NT2/D1 (cell line): ENCODE measurements around the gene AGPAT3.

ENCODE experiments used
- SUZ12 ChIP-seq: IDR thresholded peaks from 2 replicates; pipeline ENCODE4 v1.6.1; 2011; ENCODE audit not compliant: insufficient read length, insufficient read depth; ENCODE audit errors: extremely low read depth
- YY1 ChIP-seq: IDR thresholded peaks from 2 replicates; pipeline ENCODE4 v1.6.1; 2011; ENCODE audit not compliant: insufficient read length, insufficient read depth

DNA sequence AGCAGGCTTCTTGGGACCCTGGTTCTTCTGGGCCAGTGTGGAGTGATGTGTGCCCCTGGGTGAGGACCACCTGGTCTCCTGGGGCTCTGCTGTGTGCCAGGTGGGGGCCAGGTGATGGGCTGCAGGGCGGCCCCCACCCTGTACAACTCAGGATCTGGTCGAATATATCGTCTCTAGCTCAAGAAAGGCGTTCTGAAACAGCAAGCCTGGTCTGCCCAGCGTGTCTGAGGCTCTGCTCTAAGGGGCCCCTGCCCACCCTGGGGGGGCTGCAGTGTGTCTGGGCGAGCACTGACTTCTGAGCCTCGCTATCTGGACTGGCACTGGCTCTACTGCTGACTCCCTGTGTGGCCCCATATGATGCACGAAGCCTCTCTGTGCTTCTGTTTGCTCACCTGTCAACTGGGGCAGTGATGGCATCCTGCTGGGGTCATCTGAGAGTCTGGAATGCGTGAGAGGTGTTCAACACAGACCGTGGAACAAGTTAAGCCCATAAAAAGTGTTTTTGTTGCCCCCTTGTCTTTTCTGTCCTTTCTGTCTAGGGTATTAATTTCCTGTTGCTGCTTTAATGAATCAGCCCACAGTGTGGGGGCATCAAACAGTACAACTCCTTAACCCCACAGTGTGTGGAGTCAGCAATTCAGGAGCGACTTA lies 91.1 kb downstream of the AGPAT3 start:
- TF ChIP-seq YY1 (no peak), SUZ12 (no peak)
